ENCODE data around the gene OR10A3.

OR10A3 gene

DNA sequence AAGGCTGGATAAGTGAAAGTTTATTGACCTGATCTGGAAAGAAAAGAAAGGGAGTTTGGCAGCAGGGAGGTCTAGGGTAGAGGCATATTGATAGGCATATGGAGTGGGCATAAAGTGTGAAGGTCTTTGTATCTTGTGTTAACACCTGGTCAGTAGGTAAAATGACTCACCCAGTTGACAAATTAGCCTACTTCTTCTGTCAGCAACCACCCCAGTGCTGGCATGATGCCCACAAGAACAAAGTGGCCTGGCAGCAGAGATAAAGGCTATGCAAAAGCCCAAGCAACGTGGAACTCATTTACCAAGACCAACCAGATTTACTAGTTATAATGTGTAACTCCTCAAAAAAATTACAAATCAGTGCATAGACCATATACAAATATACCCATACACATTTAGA lies 4.9 kb downstream of the OR10A3 start:
- no peak for DNase-seq (ENCODE audit: low read depth)

DNA sequence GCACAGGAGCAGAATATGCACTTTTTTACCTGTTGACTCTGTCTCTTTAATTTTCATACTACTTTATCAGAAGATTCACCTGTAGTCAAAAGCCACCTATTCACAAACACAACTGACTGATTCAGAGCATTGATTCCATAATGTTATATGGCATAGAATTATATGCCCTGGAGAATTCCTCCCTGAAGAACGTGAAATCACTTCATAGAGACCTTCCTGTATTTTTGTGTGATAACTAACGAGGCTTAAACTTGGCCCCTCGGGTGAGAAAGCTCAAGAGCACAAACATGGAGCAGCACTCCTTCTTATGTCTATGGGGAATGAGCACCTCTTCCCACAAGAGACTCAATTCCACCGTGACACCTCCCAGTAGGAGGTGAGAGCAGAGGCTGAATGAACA lies 10.3 kb downstream of the OR10A3 start, which contains the start of gene OR10A6:
OR10A6 (minus strand) TSS at position 101 of the 400 bp plus-strand sequence. CDS start 2,606 bp downstream, outside the sequence.
- no peak for DNase-seq (ENCODE audit: low read depth)

DNA sequence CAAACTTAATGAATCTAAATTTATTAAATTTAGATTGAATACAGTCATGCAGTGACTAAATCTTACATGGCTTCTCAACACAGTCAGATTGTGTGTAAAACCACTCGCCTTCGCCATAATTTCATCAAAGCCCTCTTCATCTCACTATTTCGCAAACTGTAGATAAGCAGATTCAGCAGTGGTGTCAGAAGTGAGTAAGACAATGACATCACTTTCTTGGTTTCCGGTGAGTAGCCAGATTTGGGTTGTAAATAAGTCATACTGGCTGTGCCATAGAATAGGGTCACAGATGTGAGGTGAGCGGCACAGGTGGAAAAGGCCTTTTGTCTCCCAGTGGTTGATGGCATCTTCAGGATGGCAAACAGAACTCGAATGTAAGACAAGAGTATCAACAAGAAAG lies 13.9 kb downstream of the OR10A3 start:
- no peak for DNase-seq (ENCODE audit: low read depth)

DNA sequence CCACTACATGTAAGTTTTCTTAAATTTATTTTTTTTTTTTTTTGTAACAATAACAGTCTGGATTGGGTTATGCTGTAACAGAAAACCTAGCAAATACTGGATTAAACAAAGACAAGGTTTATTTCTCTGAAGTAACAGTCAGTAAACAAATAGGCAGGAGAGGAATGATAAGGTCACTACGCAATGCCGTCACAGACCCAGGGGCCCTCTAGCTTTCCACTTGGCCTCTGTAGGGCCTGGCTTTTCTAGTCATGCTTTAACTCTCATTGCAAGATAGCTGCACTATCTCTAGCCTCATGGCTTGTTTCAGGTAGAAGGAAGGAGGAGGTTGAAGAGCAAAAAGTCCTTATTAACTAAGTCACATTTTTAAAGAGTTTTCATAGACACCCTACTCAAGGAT lies 17.0 kb downstream of the OR10A3 start:
- DNase-seq (ENCODE audit: low read depth) = no peak

DNA sequence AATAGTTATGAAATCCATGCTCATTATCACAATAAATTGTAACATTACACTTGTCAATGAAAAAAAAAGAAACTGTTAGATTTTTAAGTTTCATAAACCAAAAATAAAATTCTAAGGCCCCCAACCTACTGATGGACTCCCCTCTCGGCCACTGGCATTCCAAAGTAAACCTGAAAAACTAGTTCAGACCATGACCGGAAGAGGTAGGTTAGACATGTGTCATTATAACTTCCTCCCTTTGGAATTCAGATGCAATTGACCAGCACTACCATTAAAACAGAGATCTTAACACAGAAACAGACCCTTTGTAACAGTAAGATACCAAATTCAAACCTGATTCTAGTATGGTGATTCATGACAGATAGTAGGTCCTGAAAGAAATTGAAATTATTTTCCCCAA lies 23.4 kb downstream of the OR10A3 start:
- DNase-seq (ENCODE audit: low read depth) = no peak

DNA sequence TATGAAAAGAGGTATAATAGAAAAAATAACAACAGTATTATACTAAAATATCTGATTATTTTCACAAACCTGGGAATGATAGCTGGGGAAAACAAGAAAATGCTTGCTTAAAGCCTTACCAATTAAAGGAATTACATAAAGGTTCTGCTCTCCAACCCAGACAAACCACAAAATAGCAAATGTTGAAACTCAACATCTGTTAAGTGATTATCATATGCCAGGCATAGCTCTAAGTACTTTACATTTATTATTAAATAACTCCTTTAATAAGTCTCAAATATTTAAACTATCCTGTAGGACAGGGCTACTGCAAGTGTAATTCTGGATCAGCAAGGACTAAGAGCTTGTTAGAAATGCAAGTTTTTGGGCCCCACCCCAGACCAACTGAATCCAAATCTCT lies 30.5 kb downstream of the OR10A3 start:
- no peak for DNase-seq (ENCODE audit: low read depth)

DNA sequence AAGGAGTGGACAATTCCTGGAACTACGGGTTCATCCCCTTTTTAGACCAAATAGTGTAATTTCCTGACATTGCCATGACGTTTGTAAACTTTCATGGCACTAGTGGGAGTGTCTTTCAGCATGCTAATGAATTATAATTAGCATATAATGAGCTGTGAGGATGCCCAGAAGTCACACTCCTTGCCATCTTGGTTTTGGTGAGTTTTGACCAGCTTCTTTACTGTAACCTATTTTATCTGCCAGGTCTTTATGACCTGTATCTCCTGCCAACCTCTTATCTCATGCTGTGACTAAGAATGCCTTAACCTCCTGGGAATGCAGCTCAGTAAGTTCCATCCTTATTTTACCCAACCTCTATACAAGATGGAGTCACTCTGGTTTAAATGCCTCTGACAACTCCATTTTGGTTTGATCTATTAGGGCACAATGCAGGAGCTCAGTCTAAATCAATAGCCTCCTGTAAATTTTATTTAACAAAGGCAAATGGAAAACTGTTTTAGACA lies 31.2 kb downstream of the OR10A3 start:
- no peak for DNase-seq (ENCODE audit: low read depth)

DNA sequence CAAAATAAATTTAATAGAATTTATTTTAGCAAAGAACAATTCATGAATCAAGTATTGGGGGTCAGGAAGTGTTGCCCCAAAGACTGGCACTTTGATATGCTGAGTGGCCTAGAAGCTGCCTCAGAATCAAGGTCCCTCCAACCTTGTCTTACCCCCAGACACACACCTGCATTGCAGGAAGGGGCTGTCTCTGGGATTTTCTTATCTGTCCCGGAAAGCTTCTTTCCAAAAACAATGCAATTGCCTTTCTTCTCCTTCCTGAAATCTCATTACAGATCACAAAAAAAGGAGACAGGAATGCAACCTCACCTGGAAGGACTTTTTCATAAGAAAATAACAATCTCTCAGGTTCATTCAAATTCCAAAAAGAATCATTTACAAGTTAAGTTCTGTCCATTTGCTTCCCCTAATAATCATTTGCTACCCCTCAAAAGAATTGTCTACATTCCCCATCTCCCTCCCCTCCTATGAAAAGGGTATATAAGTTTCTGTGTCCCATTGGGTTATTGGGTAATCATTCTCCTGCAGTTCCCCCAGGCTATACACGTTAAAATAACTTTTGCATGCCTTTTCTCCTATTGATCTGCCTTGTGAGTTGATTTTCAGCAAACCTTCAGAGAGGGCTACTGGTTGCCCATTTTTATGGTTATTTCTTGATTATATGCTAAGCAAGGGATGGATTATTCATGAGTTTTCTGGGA lies 31.8 kb downstream of the OR10A3 start:
- no peak for DNase-seq (ENCODE audit: low read depth)

DNA sequence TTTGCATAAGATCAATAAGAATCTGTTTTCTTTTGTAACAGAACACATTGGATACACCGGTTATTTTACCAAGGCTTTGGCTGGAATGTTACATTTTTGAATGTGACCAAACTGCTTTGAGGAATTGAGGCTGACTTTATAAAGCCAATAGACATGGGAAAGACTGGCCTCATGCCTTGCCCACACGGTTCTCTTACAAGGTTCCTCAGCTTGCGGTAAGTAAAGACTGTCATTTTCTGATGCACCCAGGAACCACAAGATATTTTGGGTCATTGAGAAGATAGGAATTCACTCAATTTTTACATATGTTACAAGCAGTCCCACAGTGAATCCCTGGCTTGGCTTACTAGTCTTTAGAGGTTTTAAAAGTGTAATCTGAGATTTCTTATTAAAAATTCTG lies 34.4 kb downstream of the OR10A3 start:
- DNase-seq (ENCODE audit: low read depth) = no peak

DNA sequence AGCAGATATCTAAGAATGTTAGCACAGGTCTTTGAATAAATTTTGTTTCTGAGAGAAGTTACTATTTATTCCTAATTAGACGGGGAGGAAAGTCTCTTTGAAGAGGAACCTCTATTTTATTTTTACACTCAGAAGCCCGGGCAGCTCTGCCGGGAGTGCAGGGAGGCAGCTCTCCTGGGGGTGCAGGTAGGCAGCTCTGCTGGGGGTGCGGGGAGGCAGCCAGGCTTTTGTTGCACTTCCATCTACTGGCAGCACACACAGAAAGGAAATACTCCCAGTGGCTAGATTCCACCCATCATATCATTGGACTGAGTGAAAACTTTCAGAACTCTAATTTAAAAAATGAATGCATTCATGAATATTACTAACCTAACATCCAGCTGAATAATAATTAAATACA lies 35.0 kb downstream of the OR10A3 start:
- no peak for DNase-seq (ENCODE audit: low read depth)

DNA sequence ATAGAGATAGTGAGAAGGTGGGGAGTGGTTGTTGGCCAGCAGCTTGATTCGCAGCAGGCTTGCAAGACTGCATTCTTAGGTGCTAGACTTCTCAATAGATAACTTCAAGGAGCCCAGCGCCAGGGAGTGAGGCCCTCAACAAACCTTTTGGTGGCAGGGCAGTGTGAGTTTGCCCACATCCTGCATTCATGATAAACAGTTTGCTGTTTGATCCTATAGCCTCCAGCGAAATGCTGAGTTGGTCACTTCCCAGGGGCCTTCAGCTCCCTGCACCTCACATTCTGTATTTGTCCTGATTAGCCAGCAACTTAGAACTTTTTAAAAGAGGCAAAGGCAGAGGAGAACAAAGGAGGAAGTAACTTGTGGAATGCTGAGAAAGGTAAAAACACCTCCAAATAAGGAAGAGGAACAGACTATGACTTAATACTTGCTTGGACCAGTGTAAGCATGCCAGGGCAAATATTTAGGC lies 35.5 kb downstream of the OR10A3 start:
- DNase-seq (ENCODE audit: low read depth) = no peak

DNA sequence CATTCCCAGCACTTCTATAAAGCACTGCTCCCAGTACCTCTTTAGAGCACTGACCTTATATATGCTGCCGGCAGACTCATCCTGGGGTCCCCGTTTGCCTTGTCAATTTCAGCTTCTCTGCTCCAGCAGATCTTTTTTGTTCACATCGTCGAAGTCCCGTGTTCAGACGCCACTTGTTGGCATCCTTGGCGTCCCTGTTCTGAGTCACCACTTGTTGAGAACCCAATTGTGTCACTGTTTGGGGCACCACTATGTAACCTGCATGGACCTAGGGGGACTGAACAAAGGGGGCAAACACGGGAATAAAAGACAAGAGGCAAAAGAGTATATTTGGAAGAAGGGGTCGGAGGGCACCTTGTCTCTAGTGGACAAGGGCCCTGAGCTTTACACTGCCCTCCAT lies 36.0 kb downstream of the OR10A3 start:
- no peak for DNase-seq (ENCODE audit: low read depth)

DNA sequence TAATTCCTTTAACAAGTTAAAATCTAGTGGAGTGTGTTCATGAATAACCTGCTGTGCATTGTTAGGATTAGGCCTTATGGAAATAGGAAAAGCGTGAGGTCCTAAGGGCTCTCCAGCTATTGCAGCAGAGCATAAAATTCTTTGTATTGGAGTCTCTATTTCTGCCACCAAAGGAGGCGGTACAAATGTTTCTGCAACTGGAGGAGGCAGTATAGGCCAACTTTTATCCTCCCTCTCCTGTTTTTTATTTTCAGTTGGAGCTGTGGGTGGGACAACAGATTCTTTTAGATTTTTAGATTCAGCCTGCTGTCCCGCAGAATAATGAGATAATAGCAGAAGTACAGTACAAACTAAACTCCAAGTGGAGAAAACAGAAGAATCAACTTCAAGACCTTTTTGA lies 36.6 kb downstream of the OR10A3 start:
- no peak for DNase-seq (ENCODE audit: low read depth)

DNA sequence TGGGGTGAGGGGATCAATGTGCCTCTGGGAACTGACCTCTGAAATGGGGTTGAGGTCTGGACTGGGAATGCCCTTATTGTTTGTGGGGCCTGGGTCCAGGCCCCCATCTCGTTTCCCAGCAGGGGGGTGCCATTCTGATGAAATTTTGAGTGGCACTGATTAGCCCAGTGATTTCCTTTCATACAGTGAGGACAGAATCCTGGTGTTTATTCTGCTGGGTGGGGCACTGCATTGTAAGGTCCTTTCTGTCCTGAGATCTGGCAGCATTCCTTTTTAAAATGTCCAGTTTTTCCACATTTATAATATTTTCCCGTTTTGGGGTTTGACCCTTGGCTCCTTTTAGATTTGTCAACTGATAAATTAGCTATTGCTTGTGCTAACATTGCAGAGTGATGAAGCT lies 37.6 kb downstream of the OR10A3 start:
- DNase-seq (ENCODE audit: low read depth) = no peak

DNA sequence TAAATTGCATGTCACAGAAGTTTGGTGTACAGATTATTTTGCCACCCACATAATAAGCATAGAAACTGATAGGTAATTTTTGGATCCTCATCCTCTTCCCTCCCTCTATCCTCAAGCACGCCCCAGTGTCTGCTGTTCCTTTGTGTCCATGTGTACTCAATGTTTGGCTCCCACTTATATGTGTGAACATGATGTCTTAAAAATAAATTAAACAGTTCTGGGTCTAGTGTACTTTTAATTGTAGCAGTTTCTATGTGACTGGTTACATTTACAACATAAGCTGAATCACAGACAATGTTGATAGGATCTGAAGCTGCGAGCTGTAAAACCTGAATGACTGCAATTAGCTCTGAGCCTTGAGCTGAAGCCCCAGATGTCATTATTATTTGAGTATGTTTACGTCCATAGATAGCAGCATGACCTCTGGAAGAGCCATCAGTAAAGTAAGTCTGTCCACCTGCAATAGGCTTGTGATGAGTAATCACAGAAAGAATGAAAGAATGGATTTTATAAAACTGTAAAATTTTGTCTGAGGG lies 40.1 kb downstream of the OR10A3 start:
- no peak for DNase-seq (ENCODE audit: low read depth)

DNA sequence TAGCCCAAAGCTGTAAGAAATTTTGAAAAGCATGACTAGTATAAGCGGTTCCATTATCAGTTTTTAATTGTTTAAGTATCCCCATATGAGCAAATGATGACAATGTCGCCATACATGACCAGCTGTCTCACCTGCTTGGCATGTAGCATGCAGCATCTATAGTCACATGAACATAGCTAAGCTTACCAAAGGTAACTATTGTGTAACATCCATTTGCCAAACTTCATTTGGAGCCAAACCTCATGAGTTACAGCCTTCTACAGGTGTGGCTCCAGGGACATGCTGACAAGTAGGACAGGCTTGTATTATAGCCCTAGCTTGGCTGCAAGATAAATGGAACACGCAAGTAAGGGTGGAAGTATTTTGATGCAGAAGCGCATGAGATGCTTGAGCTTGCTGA lies 40.8 kb downstream of the OR10A3 start:
- DNase-seq (ENCODE audit: low read depth) = no peak

DNA sequence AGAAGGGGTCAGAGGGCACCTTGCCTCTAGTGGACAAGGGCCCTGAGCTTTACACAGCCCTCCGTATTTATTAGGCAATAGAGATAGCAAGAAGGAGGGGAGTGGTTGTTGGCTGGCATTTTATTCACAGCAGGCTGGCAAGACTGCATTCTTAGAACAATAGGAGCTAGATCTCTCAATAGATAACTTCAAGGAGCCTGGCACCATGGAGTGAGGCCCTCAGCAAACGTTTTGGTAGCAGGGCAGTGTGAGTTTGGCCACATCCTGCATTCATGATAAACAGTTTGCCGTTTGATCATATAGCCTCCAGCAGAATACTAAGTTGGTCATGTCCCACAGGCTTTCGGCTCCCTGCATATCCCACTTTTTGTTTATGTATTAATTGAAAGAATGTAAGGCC lies 42.1 kb downstream of the OR10A3 start:
- DNase-seq (ENCODE audit: low read depth) = no peak

DNA sequence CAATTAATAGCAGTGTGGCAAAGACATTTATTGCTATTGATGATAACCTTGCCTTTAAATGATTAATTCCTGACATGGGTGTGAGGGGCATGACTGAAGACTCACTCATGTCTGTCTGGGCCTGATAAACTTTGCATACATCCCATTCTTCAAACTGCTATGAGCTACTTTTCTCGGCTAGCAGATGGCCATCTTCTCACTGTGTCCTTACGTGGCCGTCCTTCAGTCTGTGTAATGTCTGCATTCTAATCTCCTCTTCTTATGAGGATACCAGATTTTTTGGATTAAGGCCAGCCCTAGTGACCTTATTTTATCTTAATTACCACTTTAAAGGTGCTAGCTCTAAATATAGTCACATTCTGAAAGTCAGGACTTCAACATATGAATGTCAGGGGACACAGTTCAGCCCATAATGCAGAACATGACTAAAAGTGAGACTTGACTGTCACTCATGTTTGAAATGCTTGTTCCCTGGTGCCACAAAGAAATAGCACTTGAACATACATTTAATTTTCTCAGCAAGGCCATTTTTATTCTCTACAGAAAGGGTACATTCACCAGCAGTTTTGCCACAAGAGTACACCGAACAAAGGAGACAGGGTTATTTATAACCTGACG lies 42.7 kb downstream of the OR10A3 start:
- no peak for DNase-seq (ENCODE audit: low read depth)

DNA sequence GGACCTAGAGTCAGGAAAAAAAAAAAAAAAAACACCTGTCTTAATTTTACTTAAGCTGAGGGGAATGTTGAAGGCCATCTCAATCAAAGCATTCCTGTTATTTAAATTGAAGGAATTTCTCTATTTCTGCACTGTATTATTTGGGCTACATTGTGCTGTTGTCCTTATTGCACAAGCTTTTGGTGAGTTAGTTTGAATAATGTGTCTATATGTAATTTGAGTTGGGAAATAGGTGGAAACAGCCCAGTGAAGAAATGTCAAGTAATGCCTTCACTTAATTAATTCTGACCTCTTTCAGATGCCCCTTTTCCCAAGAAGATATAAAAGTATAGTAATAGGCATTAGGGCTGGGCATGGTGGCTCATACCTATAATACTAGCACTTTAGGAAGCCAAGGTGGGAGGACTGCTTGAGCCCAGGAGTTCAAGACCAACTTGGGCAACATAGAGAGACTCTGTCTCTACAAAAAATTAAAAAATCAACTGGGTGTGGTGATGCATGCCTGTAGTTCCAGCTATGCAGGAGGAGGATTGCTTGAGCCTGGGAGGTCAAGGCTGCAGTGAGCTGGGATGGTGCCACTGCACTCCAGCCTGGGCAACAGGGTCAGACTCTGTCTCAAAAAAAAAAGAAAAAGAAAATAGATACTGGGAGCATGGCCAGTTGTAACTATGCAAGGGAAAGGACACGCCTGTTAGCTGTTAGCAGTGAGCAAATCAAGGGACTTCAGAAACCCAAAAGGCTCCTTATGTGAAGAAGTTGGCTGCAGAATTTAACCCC lies 45.3 kb downstream of the OR10A3 start:
- DNase-seq (ENCODE audit: low read depth) = no peak

DNA sequence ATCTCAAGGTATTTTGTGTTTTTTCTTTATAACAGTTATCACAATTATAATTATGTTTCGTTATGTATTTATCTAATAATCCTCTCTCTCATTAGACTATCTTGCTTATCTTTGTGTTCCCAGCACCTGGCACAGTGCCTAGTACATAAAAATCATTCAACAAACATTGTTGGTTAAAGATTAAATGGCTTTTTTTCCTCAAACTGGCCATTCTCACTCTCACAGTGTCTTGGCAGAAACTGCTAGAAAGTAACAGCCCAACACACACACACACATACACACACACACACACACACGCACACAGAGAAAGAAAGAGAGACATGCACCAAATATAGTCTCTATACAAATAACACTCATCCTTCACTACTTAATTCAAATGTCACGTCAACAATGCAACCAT lies 47.3 kb downstream of the OR10A3 start:
- no peak for DNase-seq (ENCODE audit: low read depth)

DNA sequence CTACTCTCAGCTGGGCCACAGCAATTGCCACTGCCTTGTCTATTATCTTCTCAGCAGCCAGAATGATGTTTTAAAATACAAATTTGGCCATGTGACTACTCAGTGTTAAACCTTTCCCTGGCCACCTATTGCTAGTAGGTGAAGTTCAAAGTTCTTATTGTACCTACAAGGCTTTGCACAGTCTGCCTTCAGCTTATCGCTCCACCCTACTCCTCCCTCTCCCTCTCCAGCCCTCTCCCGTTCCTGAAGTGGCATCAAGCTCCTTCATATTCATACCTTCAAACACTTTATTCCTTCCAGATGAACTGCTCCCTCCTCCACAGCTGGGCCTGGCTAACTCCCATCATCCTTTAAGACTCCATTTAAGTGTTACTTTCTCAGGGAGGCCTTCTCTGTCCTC lies 47.7 kb downstream of the OR10A3 start:
- no peak for DNase-seq (ENCODE audit: low read depth)

DNA sequence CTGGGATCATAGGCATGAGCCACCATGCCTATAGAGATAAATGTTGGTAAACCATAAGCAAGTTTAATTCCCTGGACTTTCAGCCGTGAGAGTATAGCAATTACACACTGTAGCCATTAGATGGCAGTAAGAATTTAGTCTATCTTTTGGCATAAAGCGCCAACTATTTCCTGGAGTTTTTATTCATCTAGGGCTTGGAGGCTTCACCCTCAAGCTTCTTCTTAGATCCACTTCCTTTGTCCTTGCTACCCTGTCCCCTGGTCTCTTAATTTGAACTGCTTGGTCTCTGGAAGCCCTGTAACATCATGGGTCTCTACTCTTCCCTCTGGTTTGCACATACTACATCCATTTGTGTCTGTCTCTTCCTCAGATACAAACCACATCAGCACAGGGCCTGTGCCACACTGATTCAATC lies 48.7 kb downstream of the OR10A3 start:
- DNase-seq (ENCODE audit: low read depth) = no peak
